GF-D8 (cell line): ENCODE measurements around the gene LLGL2.
A peak's percentile ranks its signal among the peaks of the same experiment; 100 is the strongest.

Experiments
- DNase-seq: peaks from one replicate; lab custom pipeline; 2025; lab: John Stamatoyannopoulos, UW

The LLGL2 gene

GRCh38 chr17:75552425-75553294, 27.2 kb downstream of the LLGL2 start:
- DNase-seq = no peak

- DNase-seq = peak; percentile 18
Measured at GRCh38 chr17:75553295-75554110, 28.0 kb downstream of the LLGL2 start.

- no peak for DNase-seq
Measured at GRCh38 chr17:75555679-75556153, 30.2 kb downstream of the LLGL2 start.

GRCh38 chr17:75557075-75557851, 31.8 kb downstream of the LLGL2 start:
- DNase-seq = no peak

GRCh38 chr17:75557852-75558665, 32.6 kb downstream of the LLGL2 start:
- no peak for DNase-seq

- no peak for DNase-seq
Measured at GRCh38 chr17:75558666-75559530, 33.4 kb downstream of the LLGL2 start.

GRCh38 chr17:75559958-75560533, 34.5 kb downstream of the LLGL2 start:
- no peak for DNase-seq

- no peak for DNase-seq
Measured at GRCh38 chr17:75561927-75562603, 36.6 kb downstream of the LLGL2 start.

- no peak for DNase-seq
Measured at GRCh38 chr17:75563063-75563758, 37.7 kb downstream of the LLGL2 start.

GRCh38 chr17:75564195-75564594, 38.7 kb downstream of the LLGL2 start:
- DNase-seq = no peak

GRCh38 chr17:75565066-75565465, 39.6 kb downstream of the LLGL2 start:
- DNase-seq = no peak

- DNase-seq = no peak
Measured at GRCh38 chr17:75565618-75566017, 40.1 kb downstream of the LLGL2 start.

- DNase-seq = no peak
Measured at GRCh38 chr17:75566416-75566815, 40.9 kb downstream of the LLGL2 start.

GRCh38 chr17:75566834-75567233, 41.3 kb downstream of the LLGL2 start:
- DNase-seq = no peak

- no peak for DNase-seq
Measured at GRCh38 chr17:75568412-75569255, 43.1 kb downstream of the LLGL2 start.

- no peak for DNase-seq
Measured at GRCh38 chr17:75570034-75570676, 44.7 kb downstream of the LLGL2 start.

- no peak for DNase-seq
Measured at GRCh38 chr17:75570772-75571171, 45.3 kb downstream of the LLGL2 start.
